ENCODE results near the gene PNMA8A. TPM values are rescaled to one million over a fixed set of nuclear protein-coding genes. Genes with fewer than 3 reads are reported as not detected.

PNMA8A gene
- total RNA-seq, 2 experiments from 2014 or later, result not detected

DNA sequence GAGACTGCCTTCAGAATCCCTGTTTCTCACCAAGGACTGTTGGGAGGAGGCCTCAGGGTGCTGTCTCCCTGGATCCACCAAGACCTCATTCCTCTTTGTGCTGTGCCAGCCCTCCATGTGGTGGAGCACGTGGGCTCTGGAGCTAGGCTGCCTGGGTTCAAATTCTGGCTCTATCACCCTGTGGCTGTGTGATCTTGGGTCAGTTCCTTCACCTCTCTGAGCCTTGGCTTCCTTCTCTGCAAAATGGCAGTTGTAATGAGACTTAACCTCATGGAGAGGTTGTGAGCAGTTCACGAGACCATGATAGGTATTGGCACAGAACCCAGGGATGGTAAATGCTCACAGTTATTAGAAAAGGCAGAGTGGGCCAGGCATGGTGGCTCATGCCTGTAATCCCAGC is 49.0 kb downstream of the PNMA8A start:
- H4K20me1 ChIP-seq (ENCODE audit: insufficient read depth, low read length), result no peaks in the 10 kb centered on the region
- no peak overlapping the region for H3K27ac ChIP-seq (ENCODE audit: low read depth, low read length, poor library complexity, severe bottlenecking)
- BruUV-seq (replicated peaks), result no TSS peak
- ChIA-PET CTCF (ENCODE audit: unreplicated experiment) (no interaction called here), POLR2A (interaction anchor here (0.6 kb wide), 1 partner anchor 36 kb away, joined by 3 read pairs; no protein-coding TSS in a partner anchor)
- H3K9me3 ChIP-seq (ENCODE audit: low read length), result no peaks in the 10 kb centered on the region
- peaks cover 46% of the 10 kb centered on the region for H3K4me1 ChIP-seq (ENCODE audit: insufficient read depth, low read length, poor library complexity, severe bottlenecking)
- H2AFZ ChIP-seq (ENCODE audit: low read length), result peak overlapping the region; percentile 21; the same call in 1 of the 2 replicates
- no peaks in the 10 kb centered on the region for H3K9me2 ChIP-seq (ENCODE audit: insufficient read depth, low read length)
- peak overlapping the region; percentile 33; the same call in 1 of the 2 replicates for H3K4me2 ChIP-seq (ENCODE audit: low read length)
- H3K36me3 ChIP-seq (ENCODE audit: insufficient read depth, low read length), result no peaks in the 10 kb centered on the region
- no peak overlapping the region for H3K4me3 ChIP-seq (ENCODE audit: low read depth, low read length, poor library complexity, severe bottlenecking)
- intact Hi-C loops (cut with micrococcal nuclease; ENCODE audit: unreplicated experiment), result no loop called here
- DNase-seq (ENCODE audit: low spot score), result no peak
- no peak for TF ChIP-seq EZH2phosphoT487 (IDR thresholded peaks at IDR 0.05; ENCODE audit: borderline replicate concordance, low read depth, low read length)
- TF ChIP-seq, protein P1, sequence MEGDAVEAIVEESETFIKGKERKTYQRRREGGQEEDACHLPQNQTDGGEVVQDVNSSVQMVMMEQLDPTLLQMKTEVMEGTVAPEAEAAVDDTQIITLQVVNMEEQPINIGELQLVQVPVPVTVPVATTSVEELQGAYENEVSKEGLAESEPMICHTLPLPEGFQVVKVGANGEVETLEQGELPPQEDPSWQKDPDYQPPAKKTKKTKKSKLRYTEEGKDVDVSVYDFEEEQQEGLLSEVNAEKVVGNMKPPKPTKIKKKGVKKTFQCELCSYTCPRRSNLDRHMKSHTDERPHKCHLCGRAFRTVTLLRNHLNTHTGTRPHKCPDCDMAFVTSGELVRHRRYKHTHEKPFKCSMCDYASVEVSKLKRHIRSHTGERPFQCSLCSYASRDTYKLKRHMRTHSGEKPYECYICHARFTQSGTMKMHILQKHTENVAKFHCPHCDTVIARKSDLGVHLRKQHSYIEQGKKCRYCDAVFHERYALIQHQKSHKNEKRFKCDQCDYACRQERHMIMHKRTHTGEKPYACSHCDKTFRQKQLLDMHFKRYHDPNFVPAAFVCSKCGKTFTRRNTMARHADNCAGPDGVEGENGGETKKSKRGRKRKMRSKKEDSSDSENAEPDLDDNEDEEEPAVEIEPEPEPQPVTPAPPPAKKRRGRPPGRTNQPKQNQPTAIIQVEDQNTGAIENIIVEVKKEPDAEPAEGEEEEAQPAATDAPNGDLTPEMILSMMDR (conservative IDR thresholded peaks at IDR 0.05; ENCODE audit: low read length), result no peak
- no peaks in the 10 kb centered on the region for H3K79me2 ChIP-seq (ENCODE audit: insufficient read depth, low read depth, low read length)

DNA sequence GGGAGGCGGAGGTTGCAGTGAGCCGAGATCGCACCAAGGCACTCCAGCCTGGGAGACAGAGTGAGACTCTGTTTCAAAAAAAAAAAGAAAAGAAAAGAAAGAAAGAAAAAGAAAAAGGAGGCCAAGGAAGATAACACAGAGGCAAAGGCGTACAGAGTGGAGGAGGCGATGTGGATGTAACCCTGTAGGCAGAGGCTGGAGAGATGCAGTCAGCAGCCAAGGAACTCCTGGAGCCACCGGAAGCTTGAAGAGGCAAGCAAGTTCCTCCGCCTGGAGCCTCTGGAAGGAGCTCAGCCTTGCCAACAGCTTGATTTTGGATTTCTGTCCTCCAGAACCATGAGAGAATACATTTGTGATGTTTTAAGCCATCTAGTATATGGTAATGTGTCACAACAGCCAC is 51.3 kb downstream of the PNMA8A start:
- Histone ChIP-seq H3K27ac (ENCODE audit: low read depth, low read length, poor library complexity, severe bottlenecking) (no peak overlapping the region), H3K79me2 (ENCODE audit: insufficient read depth, low read depth, low read length) (no peaks in the 10 kb centered on the region), H3K9me2 (ENCODE audit: insufficient read depth, low read length) (no peaks in the 10 kb centered on the region), H4K20me1 (ENCODE audit: insufficient read depth, low read length) (no peaks in the 10 kb centered on the region), H3K4me1 (ENCODE audit: insufficient read depth, low read length, poor library complexity, severe bottlenecking) (peaks cover 53% of the 10 kb centered on the region), H3K36me3 (ENCODE audit: insufficient read depth, low read length) (no peaks in the 10 kb centered on the region), H2AFZ (ENCODE audit: low read length) (no peak overlapping the region), H3K4me3 (ENCODE audit: low read depth, low read length, poor library complexity, severe bottlenecking) (no peak overlapping the region), H3K9me3 (ENCODE audit: low read length) (no peaks in the 10 kb centered on the region), H3K4me2 (ENCODE audit: low read length) (no peak overlapping the region)
- POLR2A ChIA-PET, result no interaction called here
- intact Hi-C loops (cut with micrococcal nuclease; ENCODE audit: unreplicated experiment), result no loop called here
- no TSS peak for BruUV-seq (replicated peaks)
- CTCF ChIA-PET (ENCODE audit: unreplicated experiment), result no interaction called here
- no peak for TF ChIP-seq EZH2phosphoT487 (IDR thresholded peaks at IDR 0.05; ENCODE audit: borderline replicate concordance, low read depth, low read length)
- TF ChIP-seq, protein P1 (conservative IDR thresholded peaks at IDR 0.05; ENCODE audit: low read length), result no peak
- DNase-seq (ENCODE audit: low spot score), result no peak

Other genes with a start within 250 kb of the PNMA8A start
- gene IGFL1, start 241.8 kb downstream of the PNMA8A start, total RNA-seq (2014; rRNA removed; shearing (Covaris generic)), result not detected in 2 replicates
- not detected in 2 replicates for gene IGFL1, start 241.8 kb downstream of the PNMA8A start, total RNA-seq (2022)
- gene HIF3A, start 174.5 kb downstream of the PNMA8A start, total RNA-seq (2014; rRNA removed; shearing (Covaris generic)), result not detected in 2 replicates
- not detected in 2 replicates for gene HIF3A, start 174.5 kb downstream of the PNMA8A start, total RNA-seq (2022)
- 110 and 118 TPM in 2 replicates for gene PPP5C, start 124.5 kb downstream of the PNMA8A start, total RNA-seq (2014; rRNA removed; shearing (Covaris generic))
- gene PPP5C, start 124.5 kb downstream of the PNMA8A start, total RNA-seq (2022), result 103 and 105 TPM in 2 replicates
- 0.09 TPM in 1 of 2 replicates, not detected in the other for gene CCDC8, start 58.0 kb downstream of the PNMA8A start, total RNA-seq (2014; rRNA removed; shearing (Covaris generic))
- 0.10 TPM in 1 of 2 replicates, not detected in the other for gene CCDC8, start 58.0 kb downstream of the PNMA8A start, total RNA-seq (2022)
- gene PNMA8C, start 42.6 kb downstream of the PNMA8A start, total RNA-seq (2014; rRNA removed; shearing (Covaris generic)), result 1.0 and 1.5 TPM in 2 replicates
- gene PNMA8C, start 42.6 kb downstream of the PNMA8A start, total RNA-seq (2022), result 4.3 and 4.9 TPM in 2 replicates
- gene PNMA8B, start 24.3 kb upstream of the PNMA8A start, total RNA-seq (2014; rRNA removed; shearing (Covaris generic)), result 1.9 and 2.0 TPM in 2 replicates
- 0.33 and 0.40 TPM in 2 replicates for gene PNMA8B, start 24.3 kb upstream of the PNMA8A start, total RNA-seq (2022)
- gene CALM3, start 129.8 kb upstream of the PNMA8A start, total RNA-seq (2014; rRNA removed; shearing (Covaris generic)), result 175 and 205 TPM in 2 replicates
- gene CALM3, start 129.8 kb upstream of the PNMA8A start, total RNA-seq (2022), result 198 and 246 TPM in 2 replicates
- gene PTGIR, start 153.5 kb upstream of the PNMA8A start, total RNA-seq (2014; rRNA removed; shearing (Covaris generic)), result 0.25 and 0.26 TPM in 2 replicates
- gene PTGIR, start 153.5 kb upstream of the PNMA8A start, total RNA-seq (2022), result not detected in 2 replicates
- gene GNG8, start 164.6 kb upstream of the PNMA8A start, total RNA-seq (2014; rRNA removed; shearing (Covaris generic)), result not detected in 2 replicates
- gene GNG8, start 164.6 kb upstream of the PNMA8A start, total RNA-seq (2022), result not detected in 2 replicates
- 0.10 and 0.44 TPM in 2 replicates for gene DACT3, start 189.6 kb upstream of the PNMA8A start, total RNA-seq (2014; rRNA removed; shearing (Covaris generic))
- gene DACT3, start 189.6 kb upstream of the PNMA8A start, total RNA-seq (2022), result not detected in 2 replicates
- 30.5 and 34.3 TPM in 2 replicates for gene PRKD2, start 245.6 kb upstream of the PNMA8A start, total RNA-seq (2014; rRNA removed; shearing (Covaris generic))
- gene PRKD2, start 245.6 kb upstream of the PNMA8A start, total RNA-seq (2022), result 89.2 and 101 TPM in 2 replicates